ENCODE results near the gene GALNT7.

GRCh38 chr4:173284463-173284862 is 115.9 kb downstream of the GALNT7 start:
- TF ChIP-seq POLR2A (IDR thresholded peaks at IDR 0.05) (no peak), CTCF (IDR thresholded peaks at IDR 0.05) (no peak)

All from Peyer's patch (tissue), 4 donors.